ENCODE results near the gene IFITM10. TPM values are rescaled to one million over a fixed set of nuclear protein-coding genes. Genes with fewer than 3 reads are reported as not detected.

The IFITM10 gene
- total RNA-seq, 2 experiments from 2014 or later: 0.96 to 1.3 TPM

DNA sequence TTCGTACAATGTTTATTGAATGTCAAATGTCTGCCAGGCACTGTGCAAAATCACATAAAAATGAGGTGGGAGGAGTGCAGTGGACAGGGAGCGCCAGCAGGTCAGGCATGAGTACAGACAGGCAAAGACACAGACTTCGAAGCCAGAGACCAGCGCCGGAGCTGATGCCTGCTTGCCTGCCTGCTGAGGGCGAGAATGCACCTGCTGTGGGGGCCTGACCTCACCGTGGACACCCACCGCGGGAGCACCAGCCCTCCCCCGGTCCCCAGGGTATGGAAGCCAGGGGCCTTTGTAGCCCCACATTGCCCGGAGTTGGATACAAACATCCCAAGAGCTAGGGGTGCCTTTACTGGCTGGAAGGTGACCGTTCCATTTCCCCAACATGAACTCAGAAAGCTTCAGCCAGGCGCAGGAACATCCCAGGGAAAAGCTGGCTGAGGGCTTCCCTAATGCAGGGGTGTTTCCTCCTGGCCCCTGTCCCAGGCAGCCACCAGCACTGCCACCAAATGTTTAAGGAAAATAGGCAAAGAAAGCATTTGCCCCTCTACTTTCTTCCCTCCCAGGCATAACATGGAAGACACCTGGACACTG lies 17.9 kb downstream of the IFITM10 start:
- H3K4me3 Mint-ChIP-seq: no peak overlapping the region
- peaks cover 20% of the 10 kb centered on the region for H3K9me3 Mint-ChIP-seq
- DNase-seq: no peak
- peaks cover 29% of the 10 kb centered on the region for H3K4me1 Mint-ChIP-seq
- CTCF ChIA-PET: interaction anchor here (1.5 to 2.3 kb wide), 2 partner anchors 38 to 51 kb away, joined by 3 to 6 read pairs; no protein-coding TSS in a partner anchor
- H3K27ac Mint-ChIP-seq: no peak overlapping the region
- POLR2A ChIA-PET: no interaction called here
- no peaks in the 10 kb centered on the region for H3K36me3 Mint-ChIP-seq (ENCODE audit: low read depth)
- peaks cover 38% of the 10 kb centered on the region for H3K27me3 Mint-ChIP-seq

GRCh38 chr11:1731451-1732059 lies 18.8 kb downstream of the IFITM10 start:
- H3K4me3 Mint-ChIP-seq: no peak overlapping the region
- CTCF ChIA-PET: no interaction called here
- H3K36me3 Mint-ChIP-seq (ENCODE audit: low read depth): no peaks in the 10 kb centered on the region
- no peak for DNase-seq
- H3K9me3 Mint-ChIP-seq: peaks cover 17% of the 10 kb centered on the region
- H3K27ac Mint-ChIP-seq: no peak overlapping the region
- peaks cover 40% of the 10 kb centered on the region for H3K27me3 Mint-ChIP-seq
- POLR2A ChIA-PET: no interaction called here
- H3K4me1 Mint-ChIP-seq: peaks cover 29% of the 10 kb centered on the region

- no peak overlapping the region for H3K4me3 Mint-ChIP-seq
- no peak for DNase-seq
- no peaks in the 10 kb centered on the region for H3K36me3 Mint-ChIP-seq (ENCODE audit: low read depth)
- peaks cover 29% of the 10 kb centered on the region for H3K4me1 Mint-ChIP-seq
- peaks cover 36% of the 10 kb centered on the region for H3K27me3 Mint-ChIP-seq
- POLR2A ChIA-PET: no interaction called here
- no peak overlapping the region for H3K27ac Mint-ChIP-seq
- peaks cover 9% of the 10 kb centered on the region for H3K9me3 Mint-ChIP-seq
- CTCF ChIA-PET: no interaction called here
Observed at GRCh38 chr11:1730059-1730629, 20.3 kb downstream of the IFITM10 start.

- Mint-ChIP-seq H3K27ac (no peak overlapping the region), H3K4me1 (peaks cover 29% of the 10 kb centered on the region), H3K4me3 (no peak overlapping the region), H3K27me3 (peaks cover 36% of the 10 kb centered on the region), H3K36me3 (ENCODE audit: low read depth) (no peaks in the 10 kb centered on the region), H3K9me3 (peaks cover 9% of the 10 kb centered on the region)
- CTCF ChIA-PET: no interaction called here
- POLR2A ChIA-PET: no interaction called here
- no peak for DNase-seq
Observed at GRCh38 chr11:1729692-1730011, 20.7 kb downstream of the IFITM10 start.

DNA sequence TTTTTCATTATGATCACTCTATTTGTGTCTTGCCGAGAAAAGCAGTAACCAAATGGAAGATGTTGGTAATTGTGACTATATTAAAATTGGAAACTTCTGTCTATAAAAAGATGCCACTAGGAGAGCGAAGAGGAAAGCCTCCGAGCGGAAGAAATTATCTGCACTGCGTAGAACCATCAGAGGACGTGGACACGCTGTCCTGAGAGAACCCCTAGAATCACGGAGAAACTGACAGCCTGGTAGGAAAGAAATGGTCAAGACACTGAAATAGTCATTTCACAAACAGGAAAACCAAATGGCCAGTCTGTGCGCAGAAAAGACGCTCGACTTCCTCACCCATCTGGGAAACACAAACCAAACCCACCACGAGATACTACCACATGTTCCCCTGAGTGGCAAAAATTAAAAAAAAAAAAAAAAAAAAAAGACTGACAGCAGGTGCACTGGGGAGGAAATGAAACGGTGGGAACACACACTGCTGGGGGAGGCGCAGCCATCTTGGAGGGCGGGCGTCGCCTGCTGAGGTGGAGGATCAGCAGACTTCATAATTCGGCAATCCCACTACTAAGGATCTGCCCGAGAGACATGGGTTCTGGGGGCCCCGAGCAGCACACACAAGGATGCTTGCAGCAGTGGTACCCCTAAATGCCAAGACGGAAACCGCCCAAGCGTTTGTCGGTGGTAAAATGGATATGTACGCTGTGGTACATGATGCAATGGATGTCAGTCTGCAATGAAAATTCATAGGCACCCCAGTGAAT lies 21.3 kb downstream of the IFITM10 start:
- Mint-ChIP-seq H3K27ac (no peak overlapping the region), H3K4me1 (peaks cover 26% of the 10 kb centered on the region), H3K4me3 (no peak overlapping the region), H3K27me3 (peaks cover 36% of the 10 kb centered on the region), H3K36me3 (ENCODE audit: low read depth) (no peaks in the 10 kb centered on the region), H3K9me3 (peaks cover 9% of the 10 kb centered on the region)
- DNase-seq: no peak
- ChIA-PET POLR2A (no interaction called here), CTCF (no interaction called here)

DNA sequence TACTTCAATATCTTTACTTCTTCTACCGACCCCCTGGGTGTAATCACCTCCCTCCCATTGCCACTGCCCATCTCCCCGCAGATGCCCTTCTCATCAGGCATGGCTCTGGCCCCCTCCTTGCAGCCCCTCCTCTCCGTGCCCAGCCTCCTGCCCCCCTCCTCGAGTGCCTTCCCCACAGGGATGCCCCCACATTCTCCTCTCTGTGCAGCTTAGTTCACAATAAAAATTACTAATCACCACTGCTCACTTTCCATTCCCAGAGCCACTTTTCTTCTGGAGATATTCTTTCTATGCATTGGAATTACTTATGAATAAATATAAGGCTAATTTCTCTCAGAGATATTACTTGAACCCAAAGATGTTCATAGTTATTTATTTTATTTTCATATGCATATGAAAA lies 22.1 kb downstream of the IFITM10 start:
- Mint-ChIP-seq H3K36me3 (ENCODE audit: low read depth) (no peaks in the 10 kb centered on the region), H3K4me3 (no peak overlapping the region), H3K27me3 (peaks cover 39% of the 10 kb centered on the region), H3K4me1 (peaks cover 19% of the 10 kb centered on the region), H3K9me3 (peaks cover 9% of the 10 kb centered on the region), H3K27ac (no peak overlapping the region)
- POLR2A ChIA-PET: no interaction called here
- DNase-seq: no peak
- CTCF ChIA-PET: interaction anchor here (0.7 kb wide), 1 partner anchor 34 kb away, joined by 3 read pairs; no protein-coding TSS in a partner anchor

GRCh38 chr11:1727861-1728260 lies 22.5 kb downstream of the IFITM10 start:
- Mint-ChIP-seq H3K4me3 (no peak overlapping the region), H3K4me1 (peaks cover 19% of the 10 kb centered on the region), H3K9me3 (peaks cover 9% of the 10 kb centered on the region), H3K27me3 (peaks cover 42% of the 10 kb centered on the region), H3K36me3 (ENCODE audit: low read depth) (no peaks in the 10 kb centered on the region), H3K27ac (no peak overlapping the region)
- ChIA-PET POLR2A (no interaction called here), CTCF (interaction anchor here (0.7 kb wide), 1 partner anchor 34 kb away, joined by 3 read pairs; no protein-coding TSS in a partner anchor)
- DNase-seq: no peak

- DNase-seq: no peak
- Mint-ChIP-seq H3K36me3 (ENCODE audit: low read depth) (no peaks in the 10 kb centered on the region), H3K9me3 (peaks cover 9% of the 10 kb centered on the region), H3K4me1 (peaks cover 19% of the 10 kb centered on the region), H3K27ac (no peak overlapping the region), H3K27me3 (peaks cover 43% of the 10 kb centered on the region), H3K4me3 (no peak overlapping the region)
- CTCF ChIA-PET: no interaction called here
- POLR2A ChIA-PET: no interaction called here
Observed at GRCh38 chr11:1727096-1727690, 23.2 kb downstream of the IFITM10 start.

- no peak for DNase-seq
- H3K4me3 Mint-ChIP-seq: no peak overlapping the region
- H3K9me3 Mint-ChIP-seq: no peaks in the 10 kb centered on the region
- CTCF ChIA-PET: no interaction called here
- H3K27me3 Mint-ChIP-seq: peaks cover 16% of the 10 kb centered on the region
- no peaks in the 10 kb centered on the region for H3K4me1 Mint-ChIP-seq
- H3K36me3 Mint-ChIP-seq (ENCODE audit: low read depth): no peaks in the 10 kb centered on the region
- H3K27ac Mint-ChIP-seq: no peak overlapping the region
- POLR2A ChIA-PET: no interaction called here
Observed at GRCh38 chr11:1719781-1720180, 30.6 kb downstream of the IFITM10 start.

DNA sequence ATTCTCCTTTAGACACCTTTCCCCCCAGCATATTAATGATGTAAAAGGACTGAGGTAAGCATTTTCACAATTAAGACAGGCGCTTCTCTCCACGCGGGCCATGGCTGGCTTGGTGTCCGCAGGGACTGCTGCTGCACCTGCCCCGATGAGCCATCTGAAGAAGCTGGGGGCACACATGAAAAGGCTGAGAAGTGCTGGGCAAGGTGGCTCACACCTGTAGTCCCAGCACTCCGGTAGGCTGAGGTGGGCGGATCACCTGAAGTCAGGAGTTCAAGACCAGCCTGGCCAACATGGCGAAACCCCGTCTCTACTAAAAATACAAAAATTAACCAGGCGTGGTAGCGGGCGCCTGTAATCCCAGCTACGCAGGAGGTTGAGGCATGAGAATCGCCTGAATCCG lies 32.1 kb downstream of the IFITM10 start:
- no peak overlapping the region for H3K4me3 Mint-ChIP-seq
- H3K27me3 Mint-ChIP-seq: peaks cover 13% of the 10 kb centered on the region
- no peaks in the 10 kb centered on the region for H3K4me1 Mint-ChIP-seq
- ChIA-PET CTCF (no interaction called here), POLR2A (no interaction called here)
- H3K9me3 Mint-ChIP-seq: no peaks in the 10 kb centered on the region
- H3K27ac Mint-ChIP-seq: no peak overlapping the region
- no peaks in the 10 kb centered on the region for H3K36me3 Mint-ChIP-seq (ENCODE audit: low read depth)
- DNase-seq: no peak

DNA sequence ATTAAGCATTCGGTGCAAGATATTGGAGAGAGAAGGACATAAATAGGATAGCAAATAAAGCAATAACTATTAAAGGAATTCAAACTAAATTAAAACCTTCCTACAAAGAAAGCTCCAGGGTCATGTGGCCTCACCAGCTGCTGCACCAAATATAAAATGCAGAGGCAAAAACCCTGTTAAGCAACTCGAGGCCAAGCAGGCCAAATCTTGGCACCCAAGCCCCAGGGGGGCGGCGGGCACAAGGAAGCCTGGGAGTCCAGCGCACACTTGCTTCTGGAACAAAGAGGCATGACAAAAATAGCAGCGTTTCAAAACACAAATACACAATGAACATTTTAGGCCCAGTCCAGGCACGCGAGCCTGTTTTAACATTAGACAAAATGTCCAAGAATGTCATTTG lies 32.6 kb downstream of the IFITM10 start:
- Mint-ChIP-seq H3K36me3 (ENCODE audit: low read depth) (no peaks in the 10 kb centered on the region), H3K27me3 (peaks cover 9% of the 10 kb centered on the region), H3K4me1 (no peaks in the 10 kb centered on the region), H3K4me3 (no peak overlapping the region), H3K9me3 (no peaks in the 10 kb centered on the region), H3K27ac (no peak overlapping the region)
- POLR2A ChIA-PET: interaction anchor here (0.6 kb wide), 1 partner anchor 19 kb away, joined by 5 read pairs; no protein-coding TSS in a partner anchor
- CTCF ChIA-PET: interaction anchor here (1.4 to 1.6 kb wide), 2 partner anchors 11 to 65 kb away, joined by 3 to 5 read pairs; no protein-coding TSS in a partner anchor
- DNase-seq: no peak

- Mint-ChIP-seq H3K27ac (no peak overlapping the region), H3K4me1 (no peaks in the 10 kb centered on the region), H3K27me3 (peaks cover 3% of the 10 kb centered on the region), H3K4me3 (no peak overlapping the region), H3K9me3 (no peaks in the 10 kb centered on the region), H3K36me3 (ENCODE audit: low read depth) (no peaks in the 10 kb centered on the region)
- ChIA-PET CTCF (interaction anchor here (1.5 kb wide), 1 partner anchor 21 kb away, joined by 3 read pairs; no protein-coding TSS in a partner anchor), POLR2A (no interaction called here)
- no peak for DNase-seq
Observed at GRCh38 chr11:1714908-1715885, 35.2 kb downstream of the IFITM10 start.
